Measurements from ENCODE around the gene INPP5D.
"Not testable (repeated sequence)": the region's sequence is repeated elsewhere in the genome, so short reads cannot be mapped to it uniquely, and the experiment has no call there.

GRCh38 chr2:233200790-233201189 lies 140.6 kb downstream of the INPP5D start:
- TF ChIP-seq SMC3 (IDR thresholded peaks at IDR 0.05; ENCODE audit: low read depth, low read length); RAD21 (IDR thresholded peaks at IDR 0.05; ENCODE audit: low read length); RFX5 (IDR thresholded peaks at IDR 0.05; ENCODE audit: low read length); CTCF (IDR thresholded peaks at IDR 0.05); EZH2phosphoT487 (IDR thresholded peaks at IDR 0.05; ENCODE audit: borderline replicate concordance, low read depth); GABPA (IDR thresholded peaks at IDR 0.05; ENCODE audit: low read depth); EP300 (IDR thresholded peaks at IDR 0.05; ENCODE audit: borderline replicate concordance in 1 of 2, low read depth in 1 of 2, low read length in 1 of 2); CHD2 (IDR thresholded peaks at IDR 0.05; ENCODE audit: low read length, partially characterized antibody); RCOR1 (IDR thresholded peaks at IDR 0.05; ENCODE audit: low read length); REST (IDR thresholded peaks at IDR 0.05; ENCODE audit: low read depth, low read length); POLR2AphosphoS5 (IDR thresholded peaks at IDR 0.05; ENCODE audit: low read depth, low read length); JUND (IDR thresholded peaks at IDR 0.05); TAF1 (IDR thresholded peaks at IDR 0.05; ENCODE audit: borderline replicate concordance, low read depth, low read length); MXI1 (IDR thresholded peaks at IDR 0.05; ENCODE audit: low read depth, low read length): not testable (repeated sequence)
